ENCODE data around the gene RAPGEF3.

The RAPGEF3 gene

GRCh38 chr12:47800582-47800981, 41.9 kb upstream of the RAPGEF3 start:
- no peak for DNase-seq
- Histone ChIP-seq H3K9me3 (ENCODE audit: insufficient read depth, low read length, severe bottlenecking) (no peaks in the 10 kb centered on the region), H3K27ac (ENCODE audit: low read length) (no peak overlapping the region), H3K4me2 (ENCODE audit: insufficient read depth, low read length) (no peak overlapping the region), H3K9ac (ENCODE audit: low read depth, low read length) (no peak overlapping the region), H3K79me2 (ENCODE audit: insufficient read depth, low read length) (no peaks in the 10 kb centered on the region), H3K36me3 (ENCODE audit: insufficient read depth, low read length) (no peaks in the 10 kb centered on the region), H3K4me3 (ENCODE audit: low read depth in 1 of 2, low read length in 2 of 2) (no peak overlapping the region), H4K20me1 (ENCODE audit: insufficient read depth, low read length) (peaks cover 29% of the 10 kb centered on the region), H3K27me3 (ENCODE audit: insufficient read depth, low read length, poor library complexity) (no peaks in the 10 kb centered on the region), H3K4me1 (ENCODE audit: insufficient read depth, low read length) (no peaks in the 10 kb centered on the region), H2AFZ (ENCODE audit: low read depth, low read length) (no peak overlapping the region)
- TF ChIP-seq CTCF (IDR thresholded peaks at IDR 0.05; ENCODE audit: borderline replicate concordance, extremely low read depth, low read length, poor library complexity, severe bottlenecking) (no peak), EZH2 (IDR thresholded peaks at IDR 0.05; ENCODE audit: borderline replicate concordance, low read depth, low read length, severe bottlenecking) (no peak)
- ATAC-seq (ENCODE audit: insufficient read depth, low read depth), result no peak

- no peaks in the 10 kb centered on the region for H3K79me2 ChIP-seq (ENCODE audit: insufficient read depth, low read length)
- H3K27ac ChIP-seq (ENCODE audit: low read length), result no peak overlapping the region
- no peak overlapping the region for H2AFZ ChIP-seq (ENCODE audit: low read depth, low read length)
- no peak overlapping the region for H3K4me2 ChIP-seq (ENCODE audit: insufficient read depth, low read length)
- peaks cover 25% of the 10 kb centered on the region for H4K20me1 ChIP-seq (ENCODE audit: insufficient read depth, low read length)
- DNase-seq (no peak), ATAC-seq (ENCODE audit: insufficient read depth, low read depth) (no peak)
- H3K36me3 ChIP-seq (ENCODE audit: insufficient read depth, low read length), result no peaks in the 10 kb centered on the region
- H3K9ac ChIP-seq (ENCODE audit: low read depth, low read length), result no peak overlapping the region
- H3K4me1 ChIP-seq (ENCODE audit: insufficient read depth, low read length), result no peaks in the 10 kb centered on the region
- no peak overlapping the region for H3K4me3 ChIP-seq (ENCODE audit: low read depth in 1 of 2, low read length in 2 of 2)
- H3K27me3 ChIP-seq (ENCODE audit: insufficient read depth, low read length, poor library complexity), result no peaks in the 10 kb centered on the region
- TF ChIP-seq EZH2 (IDR thresholded peaks at IDR 0.05; ENCODE audit: borderline replicate concordance, low read depth, low read length, severe bottlenecking), result no peak
- TF ChIP-seq CTCF (IDR thresholded peaks at IDR 0.05; ENCODE audit: borderline replicate concordance, extremely low read depth, low read length, poor library complexity, severe bottlenecking), result no peak
- H3K9me3 ChIP-seq (ENCODE audit: insufficient read depth, low read length, severe bottlenecking), result no peaks in the 10 kb centered on the region
These were observed 40.8 kb upstream of the RAPGEF3 start for GRCh38 chr12:47799357-47799955.

GRCh38 chr12:47798382-47798948, 39.8 kb upstream of the RAPGEF3 start:
- ATAC-seq (ENCODE audit: insufficient read depth, low read depth) (no peak), DNase-seq (no peak)
- Histone ChIP-seq H3K27me3 (ENCODE audit: insufficient read depth, low read length, poor library complexity) (no peaks in the 10 kb centered on the region), H2AFZ (ENCODE audit: low read depth, low read length) (no peak overlapping the region), H3K9me3 (ENCODE audit: insufficient read depth, low read length, severe bottlenecking) (no peaks in the 10 kb centered on the region), H3K4me3 (ENCODE audit: low read depth in 1 of 2, low read length in 2 of 2) (no peak overlapping the region), H3K79me2 (ENCODE audit: insufficient read depth, low read length) (no peaks in the 10 kb centered on the region), H3K36me3 (ENCODE audit: insufficient read depth, low read length) (no peaks in the 10 kb centered on the region), H3K27ac (ENCODE audit: low read length) (no peak overlapping the region), H3K4me1 (ENCODE audit: insufficient read depth, low read length) (no peaks in the 10 kb centered on the region), H4K20me1 (ENCODE audit: insufficient read depth, low read length) (peaks cover 16% of the 10 kb centered on the region), H3K9ac (ENCODE audit: low read depth, low read length) (no peak overlapping the region), H3K4me2 (ENCODE audit: insufficient read depth, low read length) (no peak overlapping the region)
- TF ChIP-seq CTCF (IDR thresholded peaks at IDR 0.05; ENCODE audit: borderline replicate concordance, extremely low read depth, low read length, poor library complexity, severe bottlenecking) (no peak), EZH2 (IDR thresholded peaks at IDR 0.05; ENCODE audit: borderline replicate concordance, low read depth, low read length, severe bottlenecking) (no peak)
